Thymus (tissue), 11 donors: ENCODE measurements around the gene NFIC. TPM values are rescaled to one million over a fixed set of nuclear protein-coding genes. Genes with fewer than 3 reads are reported as not detected.

ENCODE experiments used
- DNase-seq, 9 donors: peaks; one replicate each; pipeline ENCODE4 v3.0.0-alpha.2; 2013; ENCODE audit warnings: low spot score in 9 of 9, low read depth in 6 of 9, missing footprints in 1 of 9
- H3K27ac ChIP-seq, 2 donors: one replicate each; pipeline ENCODE4 v1.5.1; 2013; ENCODE audit warnings: control low read depth in 1 of 2, low read depth in 1 of 2, low read length in 1 of 2, mild to moderate bottlenecking in 1 of 2, moderate library complexity in 1 of 2
- H3K27me3 ChIP-seq, 2 donors: one replicate each; pipeline ENCODE4 v1.5.1; 2013; ENCODE audit warnings: low read length in 1 of 2; ENCODE audit not compliant: control insufficient read depth in 2 of 2, insufficient read depth in 1 of 2
- H3K36me3 ChIP-seq, 2 donors: one replicate each; pipeline ENCODE4 v1.5.1; 2013; ENCODE audit warnings: low read length in 1 of 2, mild to moderate bottlenecking in 1 of 2, moderate library complexity in 1 of 2; ENCODE audit not compliant: control insufficient read depth in 2 of 2, insufficient read depth in 2 of 2
- H3K4me1 ChIP-seq, 2 donors: one replicate each; pipeline ENCODE4 v1.5.1; 2013; ENCODE audit warnings: low read length in 2 of 2; ENCODE audit not compliant: control insufficient read depth in 2 of 2, insufficient read depth in 2 of 2
- H3K4me3 ChIP-seq, 2 donors: one replicate each; pipeline ENCODE4 v1.5.1; 2013; ENCODE audit warnings: low read length in 2 of 2, control low read depth in 1 of 2, mild to moderate bottlenecking in 1 of 2
- H3K9me3 ChIP-seq, 2 donors: one replicate each; pipeline ENCODE4 v1.5.1; 2013; ENCODE audit warnings: low read length in 1 of 2, mild to moderate bottlenecking in 1 of 2; ENCODE audit not compliant: control insufficient read depth in 2 of 2, insufficient read depth in 1 of 2
- WGBS: extraction: QIAGEN DNeasy Blood & Tissue Kit; methylation state at CpG from one replicate; pipeline ENCODE4 v1.1.7; 2013; 5-methylcytosine and 5-hydroxymethylcytosine counted together
- polyA plus RNA-seq: library from polyadenylated mRNA; stranded (reverse); fragments of 200-250 nt; gene quantifications from one replicate; pipeline ENCODE4 v1.2.3, GENCODE V29; 2013
- total RNA-seq: library from RNA; stranded (reverse); fragments of 120-200 nt; gene quantifications from one replicate; pipeline ENCODE4 v1.2.4, GENCODE V29; 2013
- donor health status: healthy.

NFIC gene
- total and polyA plus RNA-seq, 2 donors = 2.1 to 17.0 TPM

DNA sequence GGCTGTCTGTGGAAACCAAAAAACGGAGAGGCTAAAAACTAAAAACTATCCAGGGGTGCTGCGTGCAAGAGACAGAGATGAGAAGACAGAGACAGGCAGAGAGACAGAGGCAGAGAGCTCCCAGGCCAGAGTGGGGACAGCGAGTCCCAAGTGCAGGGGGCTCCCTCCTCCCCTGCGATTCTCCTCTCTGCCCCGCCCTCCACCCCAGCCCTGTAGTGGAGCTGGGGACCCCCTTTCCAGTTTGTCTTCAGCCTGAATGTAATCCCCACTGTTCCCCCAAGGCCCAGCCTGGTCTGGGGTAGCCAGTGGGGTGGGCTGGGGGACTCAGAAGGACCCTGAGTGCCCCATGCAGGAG, 2.0 kb downstream of the NFIC start:
- Histone ChIP-seq H3K27me3 (peaks cover 22 to 87% of the 10 kb centered on the region in 2 donors), H3K27ac (no peak overlapping the region), H3K4me1 (peaks cover 5 to 9% of the 10 kb centered on the region in 2 donors), H3K4me3 (no peak overlapping the region), H3K9me3 (peaks cover 0 to 4% of the 10 kb centered on the region in 2 donors), H3K36me3 (no peaks in the 10 kb centered on the region)
- 83% methylated on average over 5 of the region's 5 CpGs for WGBS
- DNase-seq = no peak

DNA sequence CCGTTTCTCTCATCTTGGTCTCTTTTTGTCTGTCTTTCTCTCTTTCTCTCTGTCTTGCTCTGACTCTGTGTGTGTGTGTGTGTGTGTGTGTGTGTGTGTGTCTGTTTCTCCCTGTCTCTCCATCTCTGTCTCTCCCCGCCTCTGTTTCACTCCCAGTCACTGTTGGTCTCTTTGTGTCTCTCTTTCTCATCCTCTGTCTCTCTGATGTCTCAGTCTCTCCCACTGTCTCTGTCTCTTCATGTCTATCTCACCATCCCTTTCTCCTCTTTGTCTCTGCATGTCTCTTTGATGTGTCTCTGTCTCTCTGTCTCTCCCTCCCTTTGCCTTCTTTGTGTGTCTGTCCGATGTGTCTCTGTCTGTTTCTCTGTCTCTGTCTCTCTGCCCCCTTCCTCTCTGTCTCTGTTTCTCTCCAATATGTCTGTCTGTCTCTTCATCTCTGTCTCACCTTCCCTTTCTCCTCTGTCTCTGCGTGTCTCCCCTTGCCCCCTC, 2.5 kb downstream of the NFIC start:
- 72% methylated on average over 4 of the region's 4 CpGs for WGBS
- peak overlapping the region in 1 of 2 donors; percentile 21 for H3K4me3 ChIP-seq
- no peaks in the 10 kb centered on the region for H3K36me3 ChIP-seq
- H3K27me3 ChIP-seq = peaks cover 22 to 83% of the 10 kb centered on the region in 2 donors
- H3K27ac ChIP-seq = peak overlapping the region in 1 of 2 donors; percentile 42
- no peak for DNase-seq
- H3K9me3 ChIP-seq = peaks cover 0 to 4% of the 10 kb centered on the region in 2 donors
- peaks cover 5 to 9% of the 10 kb centered on the region in 2 donors for H3K4me1 ChIP-seq

DNA sequence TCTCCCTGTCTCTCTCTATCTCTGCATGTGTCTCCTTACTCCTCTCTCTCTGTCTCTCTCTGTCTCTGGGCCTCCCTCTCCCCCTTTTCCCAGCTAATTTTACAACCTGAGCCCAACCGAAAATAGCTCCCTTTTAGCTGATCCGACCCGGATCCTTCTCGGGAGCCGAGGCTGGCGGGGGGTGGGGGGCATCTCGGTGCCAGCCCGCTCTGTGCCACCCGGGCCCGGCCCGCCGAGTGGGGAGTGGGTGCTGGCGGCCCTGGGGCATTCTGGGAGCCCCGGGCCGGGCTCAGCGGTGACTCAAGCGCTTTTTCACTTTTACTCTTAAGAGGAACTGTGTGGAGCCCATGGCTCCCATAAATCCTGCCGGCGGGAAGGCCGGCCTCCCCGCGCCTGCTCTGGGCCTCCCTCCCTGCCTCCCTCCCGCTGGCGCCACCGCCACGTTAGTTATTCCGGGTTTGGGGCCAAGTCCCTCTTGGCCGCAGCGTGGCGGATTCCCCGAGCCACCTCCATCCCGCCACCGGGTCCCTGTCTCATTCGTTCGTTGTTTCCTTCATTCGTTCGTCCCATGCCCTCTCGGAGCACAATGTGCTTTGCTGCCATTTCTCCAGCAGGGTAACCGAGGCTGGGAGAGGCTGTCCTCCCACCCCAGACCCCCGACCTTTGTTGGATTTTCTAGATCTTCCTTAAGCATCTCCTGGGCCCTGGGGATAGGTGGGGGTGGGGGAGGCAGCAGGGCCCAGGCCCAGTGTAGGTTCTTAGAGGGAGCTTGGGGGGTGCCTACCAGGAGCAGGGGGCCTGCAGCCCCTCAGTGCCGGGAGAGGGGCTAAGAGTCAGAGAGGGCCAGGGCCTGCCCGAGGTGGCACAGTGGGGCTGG, 3.2 kb downstream of the NFIC start:
- Histone ChIP-seq H3K4me1 (peaks cover 5 to 9% of the 10 kb centered on the region in 2 donors), H3K27ac (peak overlapping the region in 1 of 2 donors; percentile 52), H3K4me3 (peak overlapping the region in 1 of 2 donors; percentile 21), H3K9me3 (peaks cover 0 to 4% of the 10 kb centered on the region in 2 donors), H3K27me3 (peaks cover 22 to 78% of the 10 kb centered on the region in 2 donors), H3K36me3 (no peaks in the 10 kb centered on the region)
- DNase-seq = no peak
- 36% methylated on average over 42 of the region's 42 CpGs for WGBS

DNA sequence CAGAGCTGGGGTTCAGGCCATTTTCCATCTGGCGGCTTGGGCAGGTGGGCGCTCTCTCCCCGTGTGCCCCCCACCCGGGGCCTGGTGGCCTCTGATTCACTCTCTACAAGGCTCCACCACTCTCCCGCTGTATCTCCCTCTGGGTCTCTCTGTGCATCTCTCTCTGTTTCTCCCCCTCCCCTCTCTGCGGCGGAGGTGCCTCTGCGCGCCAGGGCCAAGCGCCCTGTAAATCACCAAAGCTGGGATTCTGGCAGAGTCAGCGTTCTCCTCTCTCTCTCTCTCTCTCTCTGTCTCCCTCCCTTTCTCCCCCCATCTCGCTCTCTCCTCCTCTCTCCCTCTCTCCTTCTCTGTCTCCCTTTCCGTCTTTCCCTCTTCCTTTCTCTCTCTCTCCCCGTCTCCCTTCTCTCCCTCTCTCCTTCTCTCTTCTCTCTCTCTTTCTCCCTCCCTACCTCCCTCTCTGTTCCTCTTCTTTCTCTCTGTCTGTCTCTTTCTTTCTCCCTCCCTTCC, 3.9 kb downstream of the NFIC start:
- H3K4me3 ChIP-seq = no peak overlapping the region
- DNase-seq = no peak
- 82% methylated on average over 14 of the region's 14 CpGs for WGBS
- H3K9me3 ChIP-seq = peaks cover 0 to 4% of the 10 kb centered on the region in 2 donors
- H3K4me1 ChIP-seq = peaks cover 5 to 9% of the 10 kb centered on the region in 2 donors
- no peaks in the 10 kb centered on the region for H3K36me3 ChIP-seq
- peaks cover 22 to 72% of the 10 kb centered on the region in 2 donors for H3K27me3 ChIP-seq
- no peak overlapping the region for H3K27ac ChIP-seq

DNA sequence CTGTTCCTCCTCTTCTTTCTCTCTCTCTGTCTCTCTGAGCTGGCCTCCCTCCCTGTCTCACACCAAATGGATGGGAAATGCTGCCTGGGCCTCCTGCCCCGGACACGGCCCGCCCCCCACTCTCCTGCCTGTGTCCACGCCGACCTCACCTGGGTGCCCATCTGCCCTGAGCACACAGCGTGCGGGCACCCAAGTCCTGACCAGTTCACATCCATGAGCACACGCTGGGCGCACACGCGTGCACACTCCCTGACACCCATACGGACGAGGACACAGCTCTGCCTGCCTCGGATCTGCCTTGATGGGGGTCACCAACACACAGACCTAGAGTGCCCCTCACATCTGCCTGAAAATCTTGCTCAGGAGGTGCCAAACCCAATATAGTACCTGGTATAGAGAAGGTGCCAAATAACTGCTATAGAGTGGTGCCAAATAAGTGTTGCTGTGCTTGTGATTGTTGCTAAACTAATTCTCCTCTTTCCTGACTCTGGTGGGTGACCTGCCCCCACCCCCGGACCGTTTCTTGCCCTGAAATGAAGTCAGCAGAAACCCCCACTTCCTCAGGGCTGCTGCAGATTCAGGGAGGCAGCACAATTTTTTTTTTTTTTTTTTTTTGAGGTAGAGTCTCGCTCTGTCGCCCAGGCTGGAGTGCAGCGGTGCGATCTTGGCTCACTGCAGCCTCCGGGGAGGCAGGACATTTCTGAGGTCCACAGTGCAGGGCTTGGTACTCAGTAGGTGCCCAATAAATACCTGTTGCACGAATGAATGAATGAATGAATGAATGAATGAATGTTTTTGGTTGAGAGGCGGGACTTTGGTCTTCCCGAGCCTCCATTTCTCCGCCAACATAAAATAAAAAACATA, 4.6 kb downstream of the NFIC start:
- Histone ChIP-seq H3K36me3 (no peaks in the 10 kb centered on the region), H3K27ac (no peak overlapping the region), H3K4me3 (no peak overlapping the region), H3K27me3 (peaks cover 16 to 65% of the 10 kb centered on the region in 2 donors), H3K4me1 (peaks cover 4 to 5% of the 10 kb centered on the region in 2 donors), H3K9me3 (peaks cover 0 to 4% of the 10 kb centered on the region in 2 donors)
- DNase-seq = no peak
- 83% methylated on average over 25 of the region's 25 CpGs for WGBS

DNA sequence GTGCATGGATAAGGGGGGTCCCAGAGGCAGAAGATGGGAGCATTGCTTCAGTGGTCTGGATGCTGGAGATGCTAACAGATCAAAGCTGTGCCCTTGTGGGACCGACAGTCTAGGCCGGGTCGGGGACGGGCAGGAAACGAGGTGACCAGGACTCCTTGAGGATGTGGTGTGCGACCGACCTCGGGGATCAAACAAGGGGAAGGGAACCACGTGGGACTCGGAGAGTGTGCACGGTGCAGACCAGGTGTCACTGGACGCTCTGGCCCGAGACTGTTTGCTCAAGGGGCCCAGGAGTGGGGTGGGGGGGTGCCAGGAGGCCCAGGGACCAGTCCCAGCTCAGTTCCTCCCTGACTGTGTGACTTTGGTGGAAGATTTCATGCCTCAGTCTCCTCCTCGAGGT, 6.0 kb downstream of the NFIC start:
- no peak for DNase-seq
- peaks cover 0 to 4% of the 10 kb centered on the region in 2 donors for H3K9me3 ChIP-seq
- peaks cover 9 to 50% of the 10 kb centered on the region in 2 donors for H3K27me3 ChIP-seq
- no peak overlapping the region for H3K27ac ChIP-seq
- H3K36me3 ChIP-seq = no peaks in the 10 kb centered on the region
- peaks cover 0 to 2% of the 10 kb centered on the region in 2 donors for H3K4me1 ChIP-seq
- 95% methylated on average over 14 of the region's 14 CpGs for WGBS
- H3K4me3 ChIP-seq = no peak overlapping the region

DNA sequence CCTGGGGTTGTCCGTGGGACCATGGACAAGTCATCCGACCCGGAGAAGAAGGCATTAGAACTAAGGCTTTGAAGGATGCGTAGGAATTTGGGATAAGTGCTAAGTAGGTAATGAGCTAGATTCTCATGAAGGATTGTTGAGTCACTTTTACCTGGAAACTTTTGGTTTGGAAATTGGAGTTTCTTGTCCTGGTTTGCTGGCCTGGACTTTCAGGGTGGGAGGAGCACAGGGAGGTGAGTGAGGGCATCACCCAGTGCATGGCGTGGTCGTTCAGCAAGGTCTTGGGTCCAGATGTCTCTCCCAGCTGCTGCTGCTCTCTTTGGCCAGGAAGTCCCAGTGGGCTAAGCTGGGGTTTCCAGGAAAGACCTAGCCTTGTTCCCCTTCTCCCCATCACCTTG, 7.6 kb downstream of the NFIC start:
- DNase-seq = no peak
- WGBS = 98% methylated on average over 6 of the region's 6 CpGs
- H3K4me1 ChIP-seq = peaks cover 0 to 2% of the 10 kb centered on the region in 2 donors
- H3K36me3 ChIP-seq = no peaks in the 10 kb centered on the region
- peaks cover 0 to 35% of the 10 kb centered on the region in 2 donors for H3K27me3 ChIP-seq
- H3K9me3 ChIP-seq = peaks cover 0 to 4% of the 10 kb centered on the region in 2 donors
- no peak overlapping the region for H3K4me3 ChIP-seq
- no peak overlapping the region for H3K27ac ChIP-seq

DNA sequence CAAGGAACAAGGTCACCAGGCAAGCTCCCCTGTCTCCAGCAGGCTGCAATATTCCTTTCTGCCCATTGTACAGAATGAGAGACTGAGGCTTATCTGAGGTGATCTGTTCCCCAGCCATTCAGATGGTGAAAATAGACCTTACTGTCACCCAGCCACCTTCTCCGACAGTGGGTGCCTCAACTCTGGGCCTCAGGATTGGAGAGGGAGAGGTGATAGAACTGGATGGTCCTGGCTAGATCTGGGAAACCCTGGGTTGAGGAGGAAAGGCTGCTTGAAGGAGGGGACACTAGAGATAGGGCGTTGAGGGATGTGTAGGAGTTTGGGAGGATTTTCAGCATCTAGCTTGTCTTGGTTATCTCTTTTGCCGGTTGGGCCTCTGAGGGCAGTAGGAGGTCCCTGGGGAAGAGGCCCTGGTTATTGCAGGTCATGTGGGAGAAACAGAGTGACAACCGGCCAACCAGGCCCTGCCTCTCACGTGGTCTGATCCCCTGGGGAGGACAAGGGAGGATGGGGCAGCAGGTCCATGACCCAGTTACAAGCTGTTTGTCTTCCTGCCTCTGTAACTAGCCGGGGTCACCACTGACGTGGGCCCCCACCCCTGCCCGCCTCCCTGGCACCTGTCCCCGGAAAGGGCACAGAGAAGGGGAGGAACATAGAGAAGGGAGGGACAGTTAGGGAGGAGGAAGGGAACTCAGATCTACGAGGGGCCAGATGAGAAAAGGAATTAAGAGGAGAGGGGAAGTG, 8.2 kb downstream of the NFIC start:
- Histone ChIP-seq H3K4me3 (no peak overlapping the region), H3K4me1 (no peaks in the 10 kb centered on the region), H3K27ac (no peak overlapping the region), H3K36me3 (no peaks in the 10 kb centered on the region), H3K27me3 (peaks cover 0 to 29% of the 10 kb centered on the region in 2 donors), H3K9me3 (peaks cover 0 to 3% of the 10 kb centered on the region in 2 donors)
- no peak for DNase-seq
- WGBS = 79% methylated on average over 10 of the region's 10 CpGs
